GM12873 (cell line): ENCODE data around the gene TNNC1.

Experiments used
- TF ChIP-seq, protein P1 (sequence below): IDR thresholded peaks from 2 replicates; pipeline ENCODE4 v1.5.1; 2012; ENCODE audit warnings: low read depth, mild to moderate bottlenecking, moderate library complexity, low read length, control low read depth; ENCODE audit not compliant: insufficient read depth; ENCODE audit errors: missing control alignments

Gene TNNC1

DNA sequence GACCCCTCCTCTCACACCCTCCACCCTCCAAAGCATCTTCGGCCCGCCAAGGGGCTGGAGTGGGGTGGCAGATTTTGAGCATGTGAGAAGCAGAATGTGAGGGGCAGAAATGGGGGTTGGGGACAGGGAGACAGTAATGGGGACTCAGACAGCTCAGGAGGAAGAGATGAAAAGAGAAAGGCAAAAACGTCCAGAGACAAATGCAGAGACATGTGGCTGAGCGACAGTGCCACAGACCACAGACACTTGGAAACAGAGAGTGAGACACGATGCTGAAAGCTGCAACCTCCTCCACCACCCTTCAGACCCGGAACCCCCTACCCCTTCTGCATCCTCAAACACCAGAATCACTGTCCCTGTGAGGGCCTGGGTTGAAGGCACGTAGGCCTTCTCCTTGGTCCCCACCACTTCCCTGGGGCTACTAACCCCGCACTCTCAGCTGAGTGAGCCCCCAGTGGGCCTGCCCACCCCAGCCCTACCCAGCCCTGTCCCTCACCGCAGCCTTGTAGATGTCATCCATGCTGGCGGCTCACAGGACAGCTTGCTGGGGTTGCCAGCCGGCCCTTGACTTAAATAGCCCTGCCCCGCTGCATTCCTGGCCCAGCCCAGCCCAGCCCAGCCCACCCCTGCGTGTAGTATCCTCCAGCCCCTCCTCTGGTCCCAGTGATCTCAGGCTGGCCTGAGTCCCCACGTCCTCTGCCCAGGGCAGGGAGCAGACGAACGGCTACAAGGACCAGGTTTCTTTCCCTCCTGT is at the start of gene TNNC1:
TNNC1 (minus strand) TSS at position 546 of the 754 bp plus-strand sequence; CDS start at position 520, 26 bp downstream.
- TF ChIP-seq, protein P1, sequence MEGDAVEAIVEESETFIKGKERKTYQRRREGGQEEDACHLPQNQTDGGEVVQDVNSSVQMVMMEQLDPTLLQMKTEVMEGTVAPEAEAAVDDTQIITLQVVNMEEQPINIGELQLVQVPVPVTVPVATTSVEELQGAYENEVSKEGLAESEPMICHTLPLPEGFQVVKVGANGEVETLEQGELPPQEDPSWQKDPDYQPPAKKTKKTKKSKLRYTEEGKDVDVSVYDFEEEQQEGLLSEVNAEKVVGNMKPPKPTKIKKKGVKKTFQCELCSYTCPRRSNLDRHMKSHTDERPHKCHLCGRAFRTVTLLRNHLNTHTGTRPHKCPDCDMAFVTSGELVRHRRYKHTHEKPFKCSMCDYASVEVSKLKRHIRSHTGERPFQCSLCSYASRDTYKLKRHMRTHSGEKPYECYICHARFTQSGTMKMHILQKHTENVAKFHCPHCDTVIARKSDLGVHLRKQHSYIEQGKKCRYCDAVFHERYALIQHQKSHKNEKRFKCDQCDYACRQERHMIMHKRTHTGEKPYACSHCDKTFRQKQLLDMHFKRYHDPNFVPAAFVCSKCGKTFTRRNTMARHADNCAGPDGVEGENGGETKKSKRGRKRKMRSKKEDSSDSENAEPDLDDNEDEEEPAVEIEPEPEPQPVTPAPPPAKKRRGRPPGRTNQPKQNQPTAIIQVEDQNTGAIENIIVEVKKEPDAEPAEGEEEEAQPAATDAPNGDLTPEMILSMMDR: no peak

DNA sequence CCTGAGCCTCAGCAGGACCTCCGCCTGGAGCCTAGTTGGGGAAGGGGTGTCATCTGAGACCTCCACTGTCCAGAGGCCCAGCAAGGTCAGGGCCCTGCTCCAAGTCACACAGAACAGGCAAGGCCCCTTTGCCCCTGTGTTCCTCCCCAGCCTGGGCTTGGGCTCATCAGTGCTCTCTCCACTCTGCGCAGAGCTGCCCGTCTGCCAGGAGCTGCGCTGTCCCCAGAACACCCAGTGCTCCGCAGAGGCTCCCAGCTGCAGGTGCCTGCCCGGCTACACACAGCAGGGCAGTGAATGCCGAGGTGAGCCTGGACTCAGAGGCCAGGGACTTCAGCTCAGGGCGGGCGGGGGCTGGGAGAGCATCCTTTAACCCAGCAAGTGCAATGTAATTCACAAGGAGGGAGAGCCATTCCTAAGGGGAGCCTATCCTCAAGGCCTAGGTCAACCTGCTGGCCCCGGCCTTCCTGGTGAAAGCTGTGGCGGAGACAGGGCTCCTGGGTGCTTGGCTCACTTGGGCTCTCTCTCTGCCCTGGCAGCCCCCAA is 49.0 kb upstream of the TNNC1 start:
- TF ChIP-seq, protein P1: no peak

- TF ChIP-seq, protein P1: no peak
These were observed 48.2 kb upstream of the TNNC1 start for GRCh38 chr3:52502001-52502400.

DNA sequence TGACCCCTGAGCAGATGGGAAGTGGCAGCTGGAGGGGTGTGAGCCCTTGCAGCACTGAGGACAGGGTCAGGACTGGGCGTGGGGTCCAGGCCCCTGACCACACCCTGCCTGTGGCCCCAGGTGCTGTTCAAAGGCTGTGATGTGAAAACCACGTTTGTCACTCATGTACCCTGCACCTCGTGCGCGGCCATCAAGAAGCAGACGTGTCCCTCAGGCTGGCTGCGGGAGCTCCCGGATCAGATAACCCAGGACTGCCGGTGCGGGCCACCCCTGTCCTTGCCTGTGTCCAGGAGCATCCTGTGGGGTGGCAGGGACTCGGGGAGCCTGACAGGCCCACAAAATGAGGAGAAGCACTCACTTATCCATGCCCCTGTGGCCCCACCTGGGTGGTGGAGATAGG is 47.2 kb upstream of the TNNC1 start:
- TF ChIP-seq, protein P1: no peak

DNA sequence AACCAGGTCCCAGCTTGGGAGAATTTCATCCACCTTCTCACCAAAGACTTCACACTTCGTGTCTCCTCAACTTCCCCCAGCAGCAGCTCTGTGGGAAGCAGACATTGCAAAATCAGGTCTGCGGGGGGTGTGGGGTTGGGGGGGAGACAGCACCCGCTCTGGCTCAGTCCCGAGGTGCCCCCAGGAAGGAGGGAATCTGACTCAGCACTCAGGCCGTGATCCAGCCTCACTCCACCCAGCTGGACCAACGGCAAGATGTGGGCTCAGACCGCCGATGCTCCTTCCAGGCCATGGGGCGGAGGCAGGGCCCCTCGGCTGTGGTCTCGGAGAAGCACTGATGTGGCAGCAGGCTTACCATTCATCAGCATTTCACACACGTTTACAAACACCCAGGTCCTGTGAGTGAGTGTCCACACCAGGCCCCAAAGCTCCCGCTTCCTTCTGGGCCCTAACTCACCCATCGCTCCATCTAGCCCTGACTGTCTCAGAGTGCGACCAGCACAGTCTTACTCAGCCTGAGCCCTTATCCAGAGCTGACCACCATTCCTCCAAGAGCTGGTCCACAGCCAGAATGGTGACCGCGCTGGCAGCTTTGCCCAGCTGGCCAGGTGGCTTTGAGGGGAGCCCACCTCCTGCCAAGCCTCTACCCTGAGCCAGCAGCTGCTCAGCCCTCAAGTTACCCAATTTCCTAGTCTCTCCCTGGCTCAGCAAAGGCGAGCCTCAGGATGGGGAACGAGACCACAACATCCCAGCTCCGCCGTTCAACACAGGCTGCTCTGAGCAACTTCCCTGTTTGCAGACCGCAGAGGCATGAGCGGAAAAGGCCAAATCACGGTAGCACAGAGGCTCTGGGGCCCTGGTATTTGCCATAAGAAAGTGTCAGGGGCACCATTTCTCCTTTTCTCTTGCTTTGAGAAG is 44.6 kb upstream of the TNNC1 start:
- TF ChIP-seq, protein P1: no peak

- TF ChIP-seq, protein P1: no peak
These were observed 42.1 kb upstream of the TNNC1 start for GRCh38 chr3:52495777-52496602.
